Measurements from ENCODE around the gene BCR. TPM values are rescaled to one million over a fixed set of nuclear protein-coding genes. Genes with fewer than 3 reads are reported as not detected.

Gene BCR
- total RNA-seq, 2 experiments from 2014 or later = 30.4 to 32.0 TPM

GRCh38 chr22:23233752-23234408, 53.6 kb downstream of the BCR start:
- Mint-ChIP-seq H3K4me3 (no peak overlapping the region), H3K36me3 (ENCODE audit: low read depth) (peaks cover 33% of the 10 kb centered on the region), H3K27me3 (no peaks in the 10 kb centered on the region), H3K4me1 (ENCODE audit: low read depth) (peaks cover 61% of the 10 kb centered on the region), H3K27ac (peak overlapping the region; percentile 86), H3K9me3 (peaks cover 11% of the 10 kb centered on the region)
- ATAC-seq (peak; percentile 81), DNase-seq (peak; percentile 92)
- CTCF ChIA-PET = no interaction called here
- TF ChIP-seq CTCF (IDR thresholded peaks at IDR 0.05) = no peak
- POLR2A ChIA-PET = interaction anchor here (0.8 kb wide), 1 partner anchor 9 kb away, joined by 4 read pairs; no protein-coding TSS in a partner anchor
- intact Hi-C loops (cut with micrococcal nuclease) = no loop called here

GRCh38 chr22:23234409-23235161, 54.3 kb downstream of the BCR start:
- no peak for TF ChIP-seq CTCF (IDR thresholded peaks at IDR 0.05)
- Mint-ChIP-seq H3K27me3 (no peaks in the 10 kb centered on the region), H3K4me1 (ENCODE audit: low read depth) (peaks cover 68% of the 10 kb centered on the region), H3K4me3 (no peak overlapping the region), H3K27ac (peak overlapping the region; percentile 86), H3K9me3 (peaks cover 6% of the 10 kb centered on the region), H3K36me3 (ENCODE audit: low read depth) (peaks cover 33% of the 10 kb centered on the region)
- CTCF ChIA-PET = interaction anchor here (1.3 kb wide), 1 partner anchor 39 kb away, joined by 3 read pairs; no protein-coding TSS in a partner anchor
- intact Hi-C loops (cut with micrococcal nuclease) = loop anchor here (5.0 kb wide), 1 partner anchor 52 kb away; the partner anchor contains the start of gene BCR
- no peak for ATAC-seq
- no peak for DNase-seq
- POLR2A ChIA-PET = interaction anchor here (0.8 to 1.2 kb wide), 2 partner anchors 8 kb away, joined by 3 to 4 read pairs; no protein-coding TSS in a partner anchor

- POLR2A ChIA-PET = interaction anchor here (1.1 to 1.2 kb wide), 2 partner anchors 9 to 16 kb away, joined by 3 to 4 read pairs; no protein-coding TSS in a partner anchor
- intact Hi-C loops (cut with micrococcal nuclease) = loop anchor here (5.0 kb wide), 1 partner anchor 53 kb away; the partner anchor contains the start of gene BCR
- Mint-ChIP-seq H3K27ac (peak overlapping the region; percentile 54), H3K4me1 (ENCODE audit: low read depth) (peaks cover 69% of the 10 kb centered on the region), H3K4me3 (no peak overlapping the region), H3K9me3 (no peaks in the 10 kb centered on the region), H3K27me3 (no peaks in the 10 kb centered on the region), H3K36me3 (ENCODE audit: low read depth) (peaks cover 30% of the 10 kb centered on the region)
- TF ChIP-seq CTCF (IDR thresholded peaks at IDR 0.05) = no peak
- no peak for DNase-seq
- no peak for ATAC-seq
- CTCF ChIA-PET = interaction anchor here (0.7 to 1.3 kb wide), 2 partner anchors 40 to 449 kb away, joined by 3 read pairs; no protein-coding TSS in a partner anchor
Measured at GRCh38 chr22:23235425-23235824, 55.1 kb downstream of the BCR start.

GRCh38 chr22:23236026-23236425, 55.7 kb downstream of the BCR start:
- peaks cover 30% of the 10 kb centered on the region for H3K36me3 Mint-ChIP-seq (ENCODE audit: low read depth)
- H3K27me3 Mint-ChIP-seq = no peaks in the 10 kb centered on the region
- ATAC-seq (no peak), DNase-seq (no peak)
- ChIA-PET CTCF (interaction anchor here (1.3 to 1.5 kb wide), 2 partner anchors 41 to 46 kb away, joined by 3 to 6 read pairs; no protein-coding TSS in a partner anchor), POLR2A (interaction anchor here (1.1 kb wide), 1 partner anchor 17 kb away, joined by 4 read pairs; no protein-coding TSS in a partner anchor)
- no peak overlapping the region for H3K4me3 Mint-ChIP-seq
- H3K4me1 Mint-ChIP-seq (ENCODE audit: low read depth) = peaks cover 74% of the 10 kb centered on the region
- H3K27ac Mint-ChIP-seq = no peak overlapping the region
- no peak for TF ChIP-seq CTCF (IDR thresholded peaks at IDR 0.05)
- intact Hi-C loops (cut with micrococcal nuclease) = loop anchor here (5.0 kb wide), 1 partner anchor 54 kb away; the partner anchor contains the start of gene BCR
- H3K9me3 Mint-ChIP-seq = no peaks in the 10 kb centered on the region

Data from activated CD8-positive, alpha-beta T cell treated with anti-CD3 and anti-CD28 coated beads for 36 hours (primary cell).